NCI-H1092 (cell line): ENCODE measurements around the gene TTBK1.
A peak's percentile ranks its signal among the peaks of the same experiment; 100 is the strongest.
"Not testable (repeated sequence)": the region's sequence is repeated elsewhere in the genome, so short reads cannot be mapped to it uniquely, and the experiment has no call there.

ENCODE experiments used
- DNase-seq: peaks from one replicate; lab custom pipeline; 2025; lab: John Stamatoyannopoulos, UW

TTBK1 gene

DNA sequence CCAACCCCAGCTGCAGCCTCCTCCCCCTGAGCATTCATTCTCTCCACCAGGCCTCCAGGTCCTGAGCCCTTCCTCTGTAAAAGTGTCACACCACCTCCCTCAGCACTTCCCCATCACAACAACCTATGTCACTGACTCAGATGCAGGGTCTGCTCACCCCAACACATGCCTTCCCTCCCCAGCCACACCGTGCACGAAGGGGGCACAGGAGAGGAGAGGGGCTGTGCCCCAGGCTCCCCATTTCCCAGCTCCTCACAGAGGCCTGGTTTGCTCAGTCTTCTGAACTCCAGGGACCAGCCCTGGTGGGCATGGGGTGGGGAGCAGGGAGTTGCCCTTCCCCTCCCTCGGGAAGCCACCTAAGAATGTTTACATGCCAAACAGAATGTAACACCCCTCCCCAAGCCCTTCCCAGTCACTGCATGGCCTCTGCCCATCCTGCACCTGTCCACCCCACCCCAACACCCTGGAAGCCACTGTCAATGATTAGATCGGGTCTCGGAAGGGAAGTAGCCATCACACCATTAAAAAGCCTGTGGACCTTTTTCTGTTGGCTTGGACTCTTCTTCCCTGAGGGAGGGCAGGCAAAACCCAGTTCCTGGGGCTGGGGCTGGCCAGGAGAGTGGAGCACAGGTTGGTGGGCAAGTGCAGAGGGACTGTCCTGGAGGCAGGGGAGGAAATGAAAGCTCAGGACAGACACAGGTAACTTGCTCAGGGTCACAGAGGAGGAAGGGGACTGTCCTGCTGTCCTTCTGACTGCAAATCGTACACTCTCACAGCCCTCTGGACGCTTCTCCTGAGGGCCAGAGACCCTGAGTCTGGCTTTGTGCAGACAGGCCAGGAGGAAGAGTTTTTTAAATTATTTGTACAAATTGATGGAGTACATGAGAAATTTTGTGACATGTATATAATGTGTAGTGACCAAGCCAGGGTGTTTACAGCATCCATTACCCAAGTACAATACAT, 44.7 kb downstream of the TTBK1 start:
- DNase-seq, result no peak

DNA sequence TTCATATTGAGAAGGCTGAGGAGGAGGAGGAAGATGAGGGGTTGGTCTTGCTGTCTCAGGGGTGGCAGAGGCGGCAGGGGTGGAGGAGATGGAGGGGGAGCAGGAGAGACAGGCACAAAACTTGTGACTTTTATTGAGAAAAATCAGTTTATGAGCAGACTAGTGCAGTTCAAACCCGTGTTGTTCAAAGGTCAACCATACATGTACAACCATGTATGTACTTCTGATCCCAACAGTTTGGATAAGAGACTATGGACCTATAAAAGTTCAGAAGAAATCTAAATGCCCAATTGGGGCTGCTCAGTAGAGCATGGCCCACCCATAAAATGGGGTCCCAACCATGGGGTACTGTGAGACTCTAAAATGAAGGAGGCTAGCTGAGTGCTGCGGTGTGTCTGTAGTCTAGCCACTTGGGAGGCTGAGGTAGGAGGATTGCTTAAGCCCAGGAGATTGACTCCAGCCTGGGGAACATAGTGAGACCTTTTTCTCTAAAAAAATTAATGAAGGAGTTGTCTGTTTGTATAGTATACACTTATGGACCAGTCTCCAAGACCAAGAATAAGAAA, 47.1 kb downstream of the TTBK1 start:
- DNase-seq, result no peak

DNA sequence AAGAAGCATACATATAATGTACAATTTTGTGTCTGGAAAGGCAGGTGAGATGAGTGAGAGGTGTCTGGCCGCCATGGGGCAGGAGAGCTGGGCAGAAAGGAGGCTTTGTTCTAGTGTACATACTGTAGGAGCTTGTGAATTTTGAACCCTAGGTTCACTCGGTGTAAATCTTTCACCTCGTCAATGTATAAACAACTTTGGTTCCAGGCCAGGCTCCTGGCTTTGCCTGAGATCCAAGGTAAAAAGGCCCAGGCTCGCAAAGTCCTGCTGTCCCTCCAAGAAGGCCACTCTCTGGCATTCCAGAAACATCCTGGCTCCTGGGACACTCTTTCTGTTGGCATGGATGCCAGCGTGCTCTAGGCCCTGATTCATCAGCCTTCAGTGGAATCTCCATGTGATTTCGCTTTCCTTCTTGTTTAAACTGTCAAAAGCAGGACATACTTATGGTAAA, 47.6 kb downstream of the TTBK1 start:
- DNase-seq, result no peak

DNA sequence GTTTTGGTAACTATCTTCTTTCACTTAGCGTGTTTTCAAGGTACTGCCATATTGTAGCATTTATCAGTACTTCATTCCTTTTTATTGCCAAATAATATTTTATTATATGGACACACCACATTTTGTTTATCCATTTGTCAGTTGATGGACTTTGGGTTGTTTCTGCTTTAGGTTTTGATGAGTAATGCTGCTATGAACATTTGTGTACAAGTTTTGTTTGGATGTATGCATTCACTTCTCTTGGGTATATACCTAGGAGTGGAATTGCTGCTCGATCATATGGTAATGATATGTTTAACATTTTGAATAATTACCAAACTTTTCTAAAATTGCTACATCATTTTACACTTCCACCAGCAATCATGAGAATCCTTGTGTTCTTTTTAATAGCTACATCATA, 48.4 kb downstream of the TTBK1 start:
- no peak for DNase-seq

DNA sequence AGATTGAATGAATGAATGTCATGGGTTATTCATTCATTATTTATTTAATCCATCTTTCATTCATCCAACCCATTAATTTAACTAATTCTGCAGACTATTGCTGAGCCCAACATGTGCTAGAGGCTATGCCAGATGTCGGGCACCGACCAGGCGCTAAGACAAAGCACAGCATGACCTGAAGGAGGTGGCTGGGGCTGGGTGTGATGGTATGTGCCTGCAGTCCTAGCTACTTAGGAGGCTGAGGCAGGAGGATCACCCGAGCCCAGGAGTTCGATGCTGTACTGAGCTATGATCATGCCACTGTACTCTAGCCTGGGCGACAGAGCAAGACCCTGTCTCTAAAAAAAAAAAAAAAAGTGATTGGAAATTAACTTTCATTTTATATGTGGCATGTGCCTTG, 49.1 kb downstream of the TTBK1 start:
- no peak for DNase-seq

DNA sequence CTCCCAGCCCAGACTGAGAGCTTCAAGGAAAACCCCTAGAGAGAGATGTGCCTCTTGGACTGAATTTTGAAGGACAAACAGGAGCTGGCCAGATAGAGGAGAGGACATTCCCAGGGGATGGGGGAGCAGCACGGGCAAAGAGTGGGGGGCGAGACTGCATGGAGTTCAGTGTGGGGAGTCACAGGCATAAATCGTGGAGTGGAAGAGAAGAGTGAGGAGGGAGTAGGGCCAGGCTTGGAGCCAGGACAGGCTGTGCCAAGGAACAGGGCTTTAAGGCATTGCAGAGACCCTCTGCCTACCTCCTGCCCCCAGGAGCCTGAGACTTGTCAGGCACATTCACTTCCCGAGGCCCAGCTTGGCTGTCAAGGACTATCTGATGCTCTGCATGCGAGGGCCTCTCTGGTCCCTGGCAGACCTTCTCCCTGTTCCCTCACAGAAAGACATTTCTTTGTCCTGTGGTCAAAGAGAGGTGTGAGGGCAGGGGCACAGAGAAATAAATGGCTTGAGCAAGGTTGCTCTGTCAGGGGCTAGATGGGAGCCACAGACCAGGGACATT, 49.6 kb downstream of the TTBK1 start:
- no peak for DNase-seq

DNA sequence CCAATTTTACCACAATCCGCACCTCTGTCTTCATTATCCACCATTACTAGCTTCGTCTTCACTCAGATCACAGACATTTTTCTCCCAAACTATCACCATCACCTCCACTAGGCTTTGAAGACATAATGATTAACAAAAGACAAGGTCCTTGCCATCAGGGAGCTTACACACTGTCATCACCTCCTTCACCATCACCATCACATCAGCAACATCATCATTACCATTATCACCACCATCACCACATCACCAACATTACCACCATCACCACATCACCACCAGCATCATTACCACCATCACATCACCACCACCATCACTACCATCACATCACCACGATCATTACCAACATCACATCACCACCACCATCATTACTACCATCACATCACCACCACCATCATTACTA, 50.4 kb downstream of the TTBK1 start:
- DNase-seq, result no peak

DNA sequence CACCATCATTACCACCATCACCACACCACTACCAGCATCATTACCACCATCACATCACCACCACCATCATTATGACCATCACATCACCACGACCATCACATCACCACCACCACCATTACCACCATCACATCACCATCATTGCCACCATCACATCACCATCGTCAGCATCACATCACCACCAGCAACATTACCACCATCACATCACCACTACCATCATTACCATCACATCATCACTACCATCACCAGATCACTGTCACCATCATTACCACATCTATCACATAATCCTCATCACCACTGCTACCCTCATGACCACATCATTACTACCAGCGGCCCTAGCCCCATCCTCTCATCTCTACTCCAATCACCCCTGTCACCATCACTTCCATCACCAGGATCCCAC, 51.3 kb downstream of the TTBK1 start:
- DNase-seq, result no peak

DNA sequence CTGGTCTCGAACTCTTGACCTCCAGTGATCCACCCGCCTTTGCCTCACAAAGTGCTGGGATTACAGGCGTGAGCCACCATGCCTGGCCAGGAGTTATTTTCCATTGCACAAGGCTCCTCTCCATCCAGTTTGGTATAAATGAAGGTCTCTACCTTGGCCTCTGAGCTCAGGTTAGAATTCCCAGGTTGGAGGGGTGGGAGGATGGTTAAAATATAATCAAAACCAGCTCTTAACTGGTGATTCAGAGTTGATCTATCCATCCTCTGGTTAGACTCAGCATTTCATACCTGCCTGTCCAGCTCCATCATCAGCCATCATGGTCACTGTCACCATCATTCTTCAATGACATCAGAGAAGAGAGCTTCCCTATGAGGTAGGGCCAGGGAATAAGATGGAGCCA, 52.2 kb downstream of the TTBK1 start:
- no peak for DNase-seq

DNA sequence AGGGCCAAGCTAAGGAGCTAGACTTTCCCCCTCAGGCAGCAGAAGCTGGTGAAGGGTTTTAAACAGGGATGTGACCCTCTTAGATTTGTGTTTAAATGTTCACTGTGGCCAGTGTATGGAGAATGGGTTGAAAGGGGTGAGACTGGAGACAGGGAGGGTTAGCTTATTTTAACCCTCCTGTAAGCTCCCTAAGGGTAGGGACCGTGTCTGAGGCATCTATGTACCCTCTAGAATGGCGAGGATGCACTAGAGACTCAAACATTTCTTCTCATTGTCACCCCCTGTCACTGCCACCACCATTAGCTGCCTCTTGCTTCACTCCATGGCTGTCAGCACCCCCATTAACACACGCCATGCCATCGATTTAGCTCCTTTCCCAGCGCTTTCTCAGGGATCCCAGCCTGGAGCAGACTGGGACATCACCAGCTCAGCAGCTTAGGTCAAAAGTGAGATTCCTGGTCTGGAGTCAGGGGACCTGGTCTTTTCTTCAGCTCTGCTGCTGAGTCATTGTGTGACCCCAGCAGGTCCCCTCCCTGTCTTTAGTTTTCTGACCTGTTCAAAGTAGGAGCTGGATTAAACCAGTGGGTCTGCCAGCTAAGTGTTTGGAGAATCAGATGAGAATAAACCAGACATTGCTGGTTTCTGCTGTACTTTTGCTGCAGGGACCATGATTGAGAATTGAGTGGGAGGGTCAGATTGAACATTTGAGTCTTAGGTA, 53.7 kb downstream of the TTBK1 start:
- no peak for DNase-seq

DNA sequence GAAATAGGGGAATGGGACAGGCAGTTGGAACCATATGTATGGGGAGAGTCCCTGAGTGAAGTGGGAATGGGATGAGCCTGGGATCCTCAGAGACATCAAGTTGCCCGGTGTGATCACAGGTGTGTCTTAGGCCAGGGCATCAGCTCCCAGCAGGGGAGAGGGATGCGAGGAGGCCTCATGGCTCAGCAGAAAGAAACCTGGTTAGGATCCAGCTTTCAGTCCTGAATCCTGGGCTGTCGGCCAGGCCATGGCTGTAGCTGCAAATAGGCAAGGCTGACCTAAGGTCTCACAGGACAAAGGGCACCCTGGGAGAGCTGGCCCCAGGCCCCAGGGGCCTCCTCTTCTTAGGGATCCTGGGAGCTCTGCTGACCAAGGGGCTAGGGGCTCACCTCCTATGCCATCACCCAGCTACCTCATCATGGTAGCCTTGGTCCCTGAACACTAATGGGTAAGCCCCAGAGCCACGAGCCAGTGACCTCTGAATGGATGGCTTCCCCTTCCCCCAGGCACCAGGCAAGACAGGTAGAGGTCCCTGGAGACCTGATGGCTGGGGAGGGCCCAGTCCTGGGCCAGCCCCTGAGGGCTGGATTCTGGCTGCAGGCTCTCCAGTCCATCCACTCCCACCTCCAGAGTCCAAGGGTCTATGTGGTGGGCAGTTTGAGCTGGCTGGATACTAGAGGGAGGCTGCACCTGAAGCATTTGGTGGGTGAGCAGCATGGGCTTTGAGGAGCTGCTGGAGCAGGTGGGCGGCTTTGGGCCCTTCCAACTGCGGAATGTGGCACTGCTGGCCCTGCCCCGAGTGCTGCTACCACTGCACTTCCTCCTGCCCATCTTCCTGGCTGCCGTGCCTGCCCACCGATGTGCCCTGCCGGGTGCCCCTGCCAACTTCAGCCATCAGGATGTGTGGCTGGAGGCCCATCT, 54.6 kb downstream of the TTBK1 start, which contains the start of gene SLC22A7:
Gene SLC22A7, plus strand, starts transcription at position 617 of the 921 bp plus-strand sequence. Its CDS starts 99 bp downstream, at position 716.
- peak; percentile 18 for DNase-seq

DNA sequence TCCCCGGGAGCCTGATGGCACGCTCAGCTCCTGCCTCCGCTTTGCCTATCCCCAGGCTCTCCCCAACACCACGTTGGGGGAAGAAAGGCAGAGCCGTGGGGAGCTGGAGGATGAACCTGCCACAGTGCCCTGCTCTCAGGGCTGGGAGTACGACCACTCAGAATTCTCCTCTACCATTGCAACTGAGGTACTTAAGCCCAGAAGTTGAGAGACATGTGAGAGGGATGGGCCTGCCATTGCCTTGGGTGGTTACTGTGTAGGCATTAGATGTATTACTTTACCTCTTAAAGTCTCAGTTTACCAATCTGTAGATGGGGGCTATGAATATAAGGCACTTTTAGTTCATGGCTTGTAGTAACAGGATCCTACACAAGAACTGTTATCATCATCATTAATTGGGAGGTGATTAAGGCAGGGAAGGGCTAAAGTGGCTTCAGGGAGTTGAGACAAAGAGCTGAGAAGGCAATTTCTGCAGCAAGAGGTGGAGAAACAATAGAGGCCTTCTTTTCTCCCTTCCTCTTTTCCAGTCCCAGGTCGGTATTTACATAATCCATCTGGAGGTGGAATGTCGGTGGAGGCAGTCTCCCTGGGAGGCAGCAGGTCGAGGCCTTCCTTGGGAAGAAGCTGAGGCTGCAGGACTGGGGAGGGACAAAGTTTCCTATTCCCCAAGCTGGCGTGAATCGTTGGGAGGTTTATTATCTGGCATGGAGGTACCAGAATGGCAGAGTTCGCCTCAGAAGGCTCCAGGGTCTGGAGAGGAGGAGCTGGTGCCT, 55.5 kb downstream of the TTBK1 start:
- DNase-seq, result no peak

DNA sequence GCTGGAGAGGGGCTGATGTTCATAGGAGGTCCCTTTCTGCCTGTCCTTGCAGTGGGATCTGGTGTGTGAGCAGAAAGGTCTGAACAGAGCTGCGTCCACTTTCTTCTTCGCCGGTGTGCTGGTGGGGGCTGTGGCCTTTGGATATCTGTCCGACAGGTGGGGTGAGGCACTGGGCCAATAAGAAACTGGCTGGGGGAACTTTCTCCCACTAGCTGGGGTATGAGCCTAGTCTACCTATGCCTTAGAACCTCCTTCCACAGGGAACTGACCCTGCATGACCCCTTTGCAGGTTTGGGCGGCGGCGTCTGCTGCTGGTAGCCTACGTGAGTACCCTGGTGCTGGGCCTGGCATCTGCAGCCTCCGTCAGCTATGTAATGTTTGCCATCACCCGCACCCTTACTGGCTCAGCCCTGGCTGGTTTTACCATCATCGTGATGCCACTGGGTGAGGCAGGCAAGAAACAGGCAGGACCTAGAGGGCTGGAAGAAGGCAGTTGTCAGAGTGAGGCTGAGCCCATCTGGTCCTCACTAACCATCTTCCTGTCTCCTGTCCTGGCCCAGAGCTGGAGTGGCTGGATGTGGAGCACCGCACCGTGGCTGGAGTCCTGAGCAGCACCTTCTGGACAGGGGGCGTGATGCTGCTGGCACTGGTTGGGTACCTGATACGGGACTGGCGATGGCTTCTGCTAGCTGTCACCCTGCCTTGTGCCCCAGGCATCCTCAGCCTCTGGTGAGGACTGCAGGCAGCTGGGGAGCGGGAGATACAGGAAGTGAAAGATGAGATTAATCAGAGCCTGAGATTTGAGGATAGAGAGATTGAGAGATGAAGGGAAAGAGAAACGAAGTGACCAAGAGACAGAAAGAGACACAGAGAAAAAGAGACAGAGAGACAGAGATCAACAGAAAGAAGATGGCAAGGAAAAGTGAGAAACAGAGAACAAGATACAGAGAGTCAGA, 56.3 kb downstream of the TTBK1 start:
- no peak for DNase-seq

DNA sequence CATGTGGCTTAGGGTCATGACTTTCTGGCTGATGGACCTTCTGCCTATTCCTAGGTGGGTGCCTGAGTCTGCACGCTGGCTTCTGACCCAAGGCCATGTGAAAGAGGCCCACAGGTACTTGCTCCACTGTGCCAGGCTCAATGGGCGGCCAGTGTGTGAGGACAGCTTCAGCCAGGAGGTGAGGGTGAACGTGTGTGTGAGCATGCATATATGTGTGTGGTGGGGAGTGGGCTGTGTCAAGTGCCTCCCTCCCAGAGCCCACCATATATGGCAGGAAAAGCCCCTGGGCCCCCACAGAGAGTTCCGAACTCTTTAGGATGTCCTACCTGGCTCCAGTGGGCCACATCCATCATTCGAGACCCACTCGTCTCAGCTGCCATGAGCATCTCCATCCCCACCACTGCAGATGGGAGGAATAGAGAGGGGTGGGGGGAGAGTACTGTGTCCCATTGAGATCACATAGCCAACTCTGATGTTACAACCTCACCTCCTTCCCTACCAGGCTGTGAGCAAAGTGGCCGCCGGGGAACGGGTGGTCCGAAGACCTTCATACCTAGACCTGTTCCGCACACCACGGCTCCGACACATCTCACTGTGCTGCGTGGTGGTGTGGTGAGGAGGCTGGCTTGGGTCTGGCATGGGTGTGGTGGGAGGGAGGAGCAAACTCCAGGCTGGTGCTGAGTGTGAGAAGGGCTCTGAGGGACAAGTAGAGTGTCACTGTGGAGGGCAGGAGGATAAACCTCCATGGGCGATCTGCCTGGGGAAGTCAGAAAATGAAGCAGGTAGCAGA, 58.0 kb downstream of the TTBK1 start:
- no peak for DNase-seq

DNA sequence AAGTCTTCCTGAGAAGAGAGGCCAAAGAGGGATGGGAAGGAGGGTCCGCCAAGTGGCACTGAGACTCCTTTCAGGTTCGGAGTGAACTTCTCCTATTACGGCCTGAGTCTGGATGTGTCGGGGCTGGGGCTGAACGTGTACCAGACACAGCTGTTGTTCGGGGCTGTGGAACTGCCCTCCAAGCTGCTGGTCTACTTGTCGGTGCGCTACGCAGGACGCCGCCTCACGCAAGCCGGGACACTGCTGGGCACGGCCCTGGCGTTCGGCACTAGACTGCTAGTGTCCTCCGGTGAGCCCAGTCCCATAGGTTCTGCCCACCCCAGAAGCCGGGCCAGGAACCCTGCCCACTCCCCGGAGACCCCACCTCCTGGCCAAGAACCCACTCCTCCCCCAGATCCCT, 58.8 kb downstream of the TTBK1 start:
- no peak for DNase-seq

DNA sequence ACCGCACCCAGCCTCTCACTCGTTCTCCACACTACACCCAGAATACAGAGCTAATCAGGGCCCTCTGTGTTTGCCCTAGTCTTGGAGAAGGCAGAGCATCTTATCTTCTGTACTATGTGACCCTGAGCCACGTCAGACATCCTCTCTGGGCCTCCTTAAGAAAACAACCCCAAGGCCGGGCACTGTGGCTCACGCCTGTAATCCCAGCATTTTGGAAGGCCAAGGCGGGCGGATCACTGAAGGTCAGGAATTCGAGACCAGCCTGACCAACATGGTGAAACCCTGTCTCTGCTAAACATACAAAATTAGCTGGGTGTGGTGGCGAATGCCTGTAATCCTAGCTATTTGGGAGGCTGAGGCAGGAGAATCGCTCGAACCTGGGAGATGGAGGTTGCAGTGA, 59.7 kb downstream of the TTBK1 start:
- DNase-seq, result not testable (repeated sequence)

DNA sequence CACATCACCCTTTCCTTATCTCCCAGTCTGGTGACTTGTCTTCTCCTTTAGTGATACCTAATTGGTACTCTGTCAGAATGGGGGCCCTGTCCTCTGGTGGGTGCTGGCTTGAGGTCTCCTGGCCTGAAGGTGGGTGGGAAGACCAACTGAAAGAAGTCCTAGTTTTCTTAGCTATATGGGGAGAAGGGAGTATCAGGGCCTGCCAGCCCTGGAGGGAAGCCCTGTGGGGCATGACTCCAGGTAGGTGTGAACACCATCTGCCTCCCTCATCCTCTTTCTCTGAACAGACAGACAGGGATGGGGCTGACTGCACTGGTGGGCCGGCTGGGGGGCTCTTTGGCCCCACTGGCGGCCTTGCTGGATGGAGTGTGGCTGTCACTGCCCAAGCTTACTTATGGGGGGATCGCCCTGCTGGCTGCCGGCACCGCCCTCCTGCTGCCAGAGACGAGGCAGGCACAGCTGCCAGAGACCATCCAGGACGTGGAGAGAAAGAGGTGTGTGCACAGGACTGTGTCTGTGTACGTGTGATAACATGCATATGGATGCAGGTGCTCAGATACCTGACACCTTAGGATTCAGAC, 60.6 kb downstream of the TTBK1 start:
- DNase-seq, result no peak

DNA sequence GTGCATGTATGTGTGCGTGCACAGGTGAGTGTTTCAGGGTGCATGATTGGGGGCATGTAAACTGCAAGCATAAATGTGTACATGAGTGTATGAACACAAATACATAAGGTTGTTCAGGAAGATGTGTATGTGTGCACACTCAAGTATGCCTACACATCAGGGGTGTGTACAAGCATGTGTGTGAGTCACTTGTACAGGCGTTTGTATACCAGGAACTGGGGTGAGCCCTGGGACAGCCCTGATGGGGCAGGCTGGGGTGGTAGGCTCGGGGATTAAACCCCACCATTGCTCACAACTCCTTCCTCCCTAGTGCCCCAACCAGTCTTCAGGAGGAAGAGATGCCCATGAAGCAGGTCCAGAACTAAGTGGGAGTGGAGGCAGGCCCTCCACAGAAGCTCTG, 61.1 kb downstream of the TTBK1 start:
- no peak for DNase-seq
